ENCODE measurements around the gene LRRC66. TPM values are rescaled to one million over a fixed set of nuclear protein-coding genes. Genes with fewer than 3 reads are reported as not detected.

LRRC66 gene
- total and polyA plus RNA-seq, 2 of the 13 experiments (the other 11 are each of a cell fraction or from before 2014, with no cell fraction given) = not detected

DNA sequence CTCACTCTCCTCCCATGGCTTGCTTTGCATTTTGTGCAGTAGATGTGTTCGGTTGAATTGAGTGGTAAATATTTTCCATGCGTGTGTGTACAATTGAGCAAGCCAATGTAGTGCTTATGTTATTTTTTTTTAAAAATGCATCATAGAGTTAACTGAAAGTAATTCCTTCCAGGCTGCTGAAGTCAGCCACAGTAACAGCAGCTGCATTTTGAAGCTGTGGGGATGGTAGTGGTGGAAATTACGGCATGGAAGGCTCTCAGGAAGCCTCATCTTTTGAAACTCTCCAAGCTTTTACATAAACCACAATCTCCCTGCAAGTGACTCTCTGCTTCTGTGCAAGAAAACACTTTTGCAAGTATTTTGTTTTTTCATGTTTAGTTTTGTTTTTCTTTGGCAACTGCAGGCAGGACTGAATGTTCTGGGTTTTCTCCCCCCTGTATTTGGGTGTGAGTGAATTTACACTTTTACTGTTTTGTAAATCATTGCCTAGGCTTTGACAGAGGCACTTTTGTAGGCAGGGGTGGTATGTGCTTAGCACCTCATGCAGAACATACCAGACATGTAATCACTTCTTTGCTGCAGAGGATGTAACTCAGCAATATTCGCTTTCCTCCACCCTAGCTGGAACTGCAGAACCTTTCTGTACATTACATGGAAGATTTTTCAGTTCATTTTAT is 56.2 kb downstream of the LRRC66 start:
- 4% methylated on average over 4 of the region's 4 CpGs for WGBS (ENCODE audit: low lambda C conversion rate)
- no peak overlapping the region for H2AFZ ChIP-seq (ENCODE audit: low read length)
- peak; percentile 59; the same call in 2 of the 3 replicates for ATAC-seq
- CTCF ChIA-PET (ENCODE audit: low intra/inter-chr PET ratio, low total read pairs) = no interaction called here
- H3K27me3 ChIP-seq (ENCODE audit: control insufficient read depth in 1 of 2, insufficient read depth in 2 of 2, low read length in 2 of 2) = no peaks in the 10 kb centered on the region; a peak in 1 of 5 replicates
- FAIRE-seq = no peak
- no peaks in the 10 kb centered on the region for H4K20me1 ChIP-seq (ENCODE audit: insufficient read depth, low read length)
- H3K4me3 ChIP-seq (replicated peaks in 1 of 3; ENCODE audit: insufficient read depth in 1 of 3, low read depth in 2 of 3, low read length in 3 of 3) = no peak overlapping the region
- in situ Hi-C loops (cut with HindIII; ENCODE audit: extremely low pct_ligation_motif_present, low pct_unique_long_range_greater_than_20kb) (no loop called here), intact Hi-C loops (cut with micrococcal nuclease; ENCODE audit: unreplicated experiment) (no loop called here)
- DNase-seq (ENCODE audit: low spot score) = no peak
- no peak overlapping the region for H3K27ac ChIP-seq (ENCODE audit: extremely low read length, insufficient read depth, low read length)
- H3K9me3 ChIP-seq (ENCODE audit: low read length) = no peaks in the 10 kb centered on the region
- H3K4me2 ChIP-seq (ENCODE audit: low read depth, low read length) = no peak overlapping the region; the same call in 1 of the 2 replicates
- TF ChIP-seq ZNF3 (CRISPR knock-in tag; IDR thresholded peaks at IDR 0.05) = no peak
- no peak for TF ChIP-seq ZNF782 (CRISPR knock-in tag; IDR thresholded peaks at IDR 0.05; ENCODE audit: borderline replicate concordance)
- TF ChIP-seq TBX2 (CRISPR knock-in tag; IDR thresholded peaks at IDR 0.05; ENCODE audit: borderline replicate concordance) = no peak
- no peak for TF ChIP-seq ZBTB1 (CRISPR knock-in tag; IDR thresholded peaks at IDR 0.05; ENCODE audit: borderline replicate concordance)
- TF ChIP-seq, protein P1, sequence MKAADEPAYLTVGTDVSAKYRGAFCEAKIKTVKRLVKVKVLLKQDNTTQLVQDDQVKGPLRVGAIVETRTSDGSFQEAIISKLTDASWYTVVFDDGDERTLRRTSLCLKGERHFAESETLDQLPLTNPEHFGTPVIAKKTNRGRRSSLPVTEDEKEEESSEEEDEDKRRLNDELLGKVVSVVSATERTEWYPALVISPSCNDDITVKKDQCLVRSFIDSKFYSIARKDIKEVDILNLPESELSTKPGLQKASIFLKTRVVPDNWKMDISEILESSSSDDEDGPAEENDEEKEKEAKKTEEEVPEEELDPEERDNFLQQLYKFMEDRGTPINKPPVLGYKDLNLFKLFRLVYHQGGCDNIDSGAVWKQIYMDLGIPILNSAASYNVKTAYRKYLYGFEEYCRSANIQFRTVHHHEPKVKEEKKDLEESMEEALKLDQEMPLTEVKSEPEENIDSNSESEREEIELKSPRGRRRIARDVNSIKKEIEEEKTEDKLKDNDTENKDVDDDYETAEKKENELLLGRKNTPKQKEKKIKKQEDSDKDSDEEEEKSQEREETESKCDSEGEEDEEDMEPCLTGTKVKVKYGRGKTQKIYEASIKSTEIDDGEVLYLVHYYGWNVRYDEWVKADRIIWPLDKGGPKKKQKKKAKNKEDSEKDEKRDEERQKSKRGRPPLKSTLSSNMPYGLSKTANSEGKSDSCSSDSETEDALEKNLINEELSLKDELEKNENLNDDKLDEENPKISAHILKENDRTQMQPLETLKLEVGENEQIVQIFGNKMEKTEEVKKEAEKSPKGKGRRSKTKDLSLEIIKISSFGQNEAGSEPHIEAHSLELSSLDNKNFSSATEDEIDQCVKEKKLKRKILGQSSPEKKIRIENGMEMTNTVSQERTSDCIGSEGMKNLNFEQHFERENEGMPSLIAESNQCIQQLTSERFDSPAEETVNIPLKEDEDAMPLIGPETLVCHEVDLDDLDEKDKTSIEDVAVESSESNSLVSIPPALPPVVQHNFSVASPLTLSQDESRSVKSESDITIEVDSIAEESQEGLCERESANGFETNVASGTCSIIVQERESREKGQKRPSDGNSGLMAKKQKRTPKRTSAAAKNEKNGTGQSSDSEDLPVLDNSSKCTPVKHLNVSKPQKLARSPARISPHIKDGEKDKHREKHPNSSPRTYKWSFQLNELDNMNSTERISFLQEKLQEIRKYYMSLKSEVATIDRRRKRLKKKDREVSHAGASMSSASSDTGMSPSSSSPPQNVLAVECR (CRISPR knock-in tag; IDR thresholded peaks at IDR 0.05; ENCODE audit: borderline replicate concordance) = no peak
- H3K79me2 ChIP-seq (ENCODE audit: insufficient read depth, low read length) = no peaks in the 10 kb centered on the region
- H3K9ac ChIP-seq (ENCODE audit: insufficient read depth, low read depth, low read length) = no peak overlapping the region
- no peaks in the 10 kb centered on the region for H3K36me3 ChIP-seq (replicated peaks in 1 of 2; ENCODE audit: control insufficient read depth in 1 of 2, insufficient read depth in 2 of 2, low read length in 2 of 2)
- peaks cover 8% of the 10 kb centered on the region; the same call in 1 of the 2 replicates for H3K4me1 ChIP-seq (ENCODE audit: insufficient read depth, low read length)
- BruUV-seq (replicated peaks) = no TSS peak
- POLR2A ChIA-PET = no interaction called here

Measured in HepG2 (cell line).